GM21825 (cell line): ENCODE data around the gene ADGRG6.
"Not testable (repeated sequence)": the region's sequence is repeated elsewhere in the genome, so short reads cannot be mapped to it uniquely, and the experiment has no call there.

Source experiments
- ATAC-seq: cut with Tn5 transposase; IDR thresholded peaks from one replicate; pipeline ENCODE4 v1.9.1; 2021; ENCODE audit warnings: mild to moderate bottlenecking, moderate library complexity; ENCODE audit not compliant: unreplicated experiment

ADGRG6 gene

GRCh38 chr6:142301651-142302391, at the start of gene ADGRG6:
Gene ADGRG6 (plus strand): TSS chr6:142302007. CDS start chr6:142302330, 323 bp downstream.
- peak; percentile 83 for ATAC-seq

DNA sequence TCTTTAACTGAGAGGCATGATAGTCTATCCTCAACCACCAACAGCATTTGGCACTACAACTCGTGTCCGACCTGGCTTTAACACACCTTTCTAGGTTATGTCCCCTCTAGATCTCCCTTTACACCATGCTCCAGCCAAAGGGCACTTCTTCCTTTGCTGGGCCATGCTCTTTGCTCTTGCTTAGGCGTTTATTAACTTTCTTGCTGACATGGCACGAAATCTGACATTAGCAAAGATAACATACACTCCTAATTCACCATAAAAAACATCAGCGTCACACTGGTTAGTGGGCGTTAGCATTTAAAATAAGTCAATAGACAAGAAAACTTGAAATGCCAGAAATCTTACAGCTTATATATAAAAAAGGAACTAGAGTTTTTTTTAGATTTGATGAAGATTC, 47.3 kb upstream of the ADGRG6 start:
- no peak for ATAC-seq

GRCh38 chr6:142255785-142256184, 46.0 kb upstream of the ADGRG6 start:
- no peak for ATAC-seq

- no peak for ATAC-seq
Observed at GRCh38 chr6:142258305-142258704, 43.5 kb upstream of the ADGRG6 start.

GRCh38 chr6:142258757-142259156, 43.0 kb upstream of the ADGRG6 start:
- no peak for ATAC-seq

DNA sequence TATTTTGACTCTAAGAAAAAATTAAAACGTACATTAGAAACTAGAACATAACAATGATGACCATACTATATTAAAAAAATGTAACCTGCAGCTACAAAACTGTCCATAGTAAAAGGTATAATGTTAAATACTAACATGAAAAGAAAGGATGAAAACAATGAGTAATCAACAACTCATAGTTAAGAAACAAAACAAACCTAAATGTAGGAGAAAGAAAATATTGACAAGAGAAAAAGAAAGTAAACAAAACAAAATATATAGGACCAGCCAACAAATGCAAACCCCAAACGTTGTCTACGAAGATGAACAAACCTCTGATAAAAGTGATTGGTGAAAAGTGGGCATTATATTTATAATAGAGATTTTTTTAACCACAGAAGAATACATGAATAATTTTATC, 41.1 kb upstream of the ADGRG6 start:
- ATAC-seq, result no peak

DNA sequence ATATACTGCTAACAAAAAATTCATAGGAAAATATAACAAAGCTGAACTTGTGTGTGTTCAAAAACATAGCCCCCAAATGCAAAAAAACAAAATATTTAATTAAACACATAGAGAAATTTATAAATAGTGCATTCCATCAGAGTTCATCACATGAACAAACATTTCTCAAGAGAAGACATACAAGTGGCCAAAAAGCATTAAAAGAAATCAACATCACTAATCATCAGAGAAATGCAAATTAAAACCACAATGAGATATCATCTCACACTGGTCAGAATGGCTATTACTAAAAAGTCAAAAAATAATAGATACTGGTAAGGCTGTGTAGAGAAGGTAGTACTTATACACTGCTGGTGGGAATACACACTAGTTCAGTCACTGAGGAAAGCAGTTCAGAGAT, 39.6 kb upstream of the ADGRG6 start:
- no peak for ATAC-seq

GRCh38 chr6:142265476-142265875, 36.3 kb upstream of the ADGRG6 start:
- no peak for ATAC-seq

DNA sequence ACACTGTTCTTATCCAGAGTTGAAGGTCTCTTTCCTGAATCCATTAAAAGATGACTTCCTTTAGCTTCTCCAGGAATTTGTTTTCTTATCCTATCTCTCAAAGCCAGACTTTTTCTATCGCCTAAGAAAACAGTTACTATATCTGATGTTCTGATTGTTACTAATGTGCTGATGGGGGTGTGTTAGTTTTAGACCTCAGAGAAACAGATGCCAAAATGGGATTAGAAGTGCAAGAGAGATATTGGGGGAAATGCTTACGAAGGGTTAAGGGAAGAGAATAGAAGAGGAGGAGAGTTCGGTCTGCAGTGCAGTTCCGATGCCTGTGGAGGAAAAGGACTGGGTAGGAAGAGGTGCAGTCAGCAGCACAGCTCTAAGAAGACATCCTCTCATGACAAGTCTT, 35.7 kb upstream of the ADGRG6 start:
- no peak for ATAC-seq

DNA sequence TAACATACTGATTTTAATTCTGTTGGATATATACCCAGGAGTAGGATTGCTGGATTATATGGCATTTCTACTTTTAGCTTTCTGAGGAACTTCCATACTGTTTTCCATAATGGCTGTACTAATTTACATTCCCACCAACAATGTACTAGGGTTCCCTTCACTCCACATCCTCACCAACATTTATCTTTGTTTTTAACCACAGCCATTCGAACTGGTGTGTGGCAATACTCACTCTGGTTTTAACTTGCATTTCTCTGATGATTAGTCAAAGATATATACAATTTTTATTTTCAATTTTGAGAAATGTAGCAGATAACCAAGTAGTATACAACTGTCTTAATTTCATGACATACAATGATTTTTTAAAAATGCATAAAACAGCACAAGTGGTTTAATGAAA, 30.3 kb upstream of the ADGRG6 start:
- ATAC-seq, result no peak

- no peak for ATAC-seq
Observed at GRCh38 chr6:142274656-142275055, 27.2 kb upstream of the ADGRG6 start.

DNA sequence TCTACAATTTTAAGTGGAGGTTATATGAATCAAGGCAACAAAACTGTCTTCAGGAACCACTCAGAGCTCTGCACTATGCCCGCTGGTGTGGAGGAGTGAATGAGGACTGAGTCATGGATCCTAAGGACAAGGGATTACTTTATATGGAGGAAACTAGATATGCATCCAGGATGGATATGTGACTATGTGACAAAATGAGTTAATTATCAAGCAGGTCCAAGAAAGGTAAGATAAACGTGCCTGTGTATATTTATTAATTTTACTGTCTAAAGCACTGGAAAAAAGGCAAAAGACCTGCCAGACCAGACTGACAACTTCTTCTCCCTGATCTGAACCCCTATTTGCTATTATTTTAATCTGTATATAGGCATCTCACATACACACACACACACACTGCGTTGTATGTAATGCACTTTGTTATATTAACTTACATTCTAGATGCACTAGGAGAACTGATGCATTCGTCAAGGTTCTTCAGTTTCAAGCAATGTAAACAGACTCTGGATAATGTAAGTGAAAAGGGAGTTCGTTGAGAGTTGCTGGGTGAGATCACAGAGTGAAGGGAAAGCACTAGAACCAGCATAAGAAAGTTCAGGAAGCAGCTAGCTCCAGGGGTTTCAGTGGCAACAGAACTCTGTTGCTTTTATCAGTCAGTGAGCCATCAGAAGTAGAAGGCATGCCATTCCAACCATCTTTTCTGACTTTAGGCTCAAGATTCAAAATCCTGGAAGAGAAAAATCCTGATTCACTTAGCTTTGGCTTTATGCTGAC, 26.4 kb upstream of the ADGRG6 start:
- ATAC-seq, result no peak

GRCh38 chr6:142276256-142276655, 25.6 kb upstream of the ADGRG6 start:
- ATAC-seq, result no peak

DNA sequence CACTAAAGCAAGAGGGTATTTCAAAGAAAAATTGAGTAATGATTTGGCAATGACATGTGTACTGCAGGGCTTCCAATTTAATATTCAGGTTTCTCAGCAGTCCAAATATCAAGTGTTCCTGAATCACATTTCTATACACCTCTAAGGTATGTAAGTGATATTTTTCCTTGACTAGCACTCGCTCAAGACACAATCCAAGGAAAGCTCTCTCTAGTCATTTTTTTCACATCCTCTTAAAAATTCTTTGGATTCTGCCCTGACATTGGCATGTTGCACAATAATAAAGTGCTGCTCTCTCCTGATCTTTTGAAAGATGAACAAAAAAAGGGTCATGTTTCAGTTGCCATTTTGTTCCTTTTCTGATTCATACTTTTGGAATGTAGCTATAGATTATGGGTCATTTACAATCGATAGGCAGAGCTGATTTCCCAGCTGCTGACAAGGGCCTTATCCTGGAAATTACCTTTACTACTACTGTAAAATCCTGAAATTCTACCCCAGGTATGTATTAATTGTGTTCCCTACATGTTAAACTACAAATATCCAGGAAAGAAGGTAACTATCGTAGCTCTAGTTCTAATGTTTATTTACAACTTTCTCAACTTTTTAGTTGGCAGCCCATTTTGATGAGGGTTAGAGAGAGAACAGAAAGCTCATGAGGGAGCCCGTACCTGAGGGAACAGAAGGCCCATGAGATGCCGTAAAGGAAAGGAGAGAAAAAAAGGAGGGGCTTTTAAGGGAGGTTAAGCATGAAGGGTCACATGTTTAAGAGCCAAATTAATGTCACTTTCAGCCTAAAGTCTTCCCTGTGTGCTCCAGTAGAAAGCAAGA, 22.2 kb upstream of the ADGRG6 start:
- no peak for ATAC-seq

DNA sequence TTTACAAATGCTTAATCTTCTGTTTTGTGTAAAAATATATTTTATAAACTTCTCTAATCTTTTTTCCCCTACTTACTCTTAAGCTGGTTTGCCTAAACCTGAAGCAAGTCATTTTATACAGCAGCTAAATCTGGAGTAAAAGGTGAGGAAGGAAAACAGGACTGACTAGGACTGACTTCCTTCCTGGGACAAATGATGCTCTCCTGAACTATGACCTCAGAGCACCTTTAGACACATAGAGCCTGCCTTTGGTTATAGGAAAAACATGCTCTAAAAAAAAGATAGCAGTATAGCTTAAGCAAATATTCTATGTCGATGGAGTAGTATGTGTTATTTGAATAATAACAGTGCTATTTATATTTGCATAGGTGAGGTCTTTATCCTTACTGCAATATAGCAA, 21.5 kb upstream of the ADGRG6 start:
- ATAC-seq, result no peak

DNA sequence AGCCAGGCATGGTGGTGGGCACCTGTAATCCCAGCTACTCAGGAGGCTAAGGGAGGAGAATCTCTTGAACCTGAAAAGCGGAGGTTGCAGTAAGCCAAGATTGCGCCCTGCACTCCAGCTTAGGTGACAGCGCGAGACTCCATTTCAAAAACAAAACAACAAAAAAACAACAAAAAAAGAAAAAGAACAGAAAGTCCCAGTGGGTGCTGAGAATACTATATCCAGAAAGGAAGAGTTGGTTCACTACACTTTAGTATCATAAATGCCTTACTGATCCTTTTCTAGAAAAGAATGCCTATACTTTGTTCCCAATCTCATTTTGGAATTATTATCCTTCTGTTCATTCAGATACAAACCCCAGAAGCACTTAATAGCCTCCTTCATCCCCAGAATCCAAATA, 20.9 kb upstream of the ADGRG6 start:
- ATAC-seq, result no peak

- not testable (repeated sequence) for ATAC-seq
Observed at GRCh38 chr6:142283138-142283537, 18.7 kb upstream of the ADGRG6 start.

- ATAC-seq, result no peak
Observed at GRCh38 chr6:142284419-142284818, 17.4 kb upstream of the ADGRG6 start.

GRCh38 chr6:142285235-142286087, 16.3 kb upstream of the ADGRG6 start:
- no peak for ATAC-seq

DNA sequence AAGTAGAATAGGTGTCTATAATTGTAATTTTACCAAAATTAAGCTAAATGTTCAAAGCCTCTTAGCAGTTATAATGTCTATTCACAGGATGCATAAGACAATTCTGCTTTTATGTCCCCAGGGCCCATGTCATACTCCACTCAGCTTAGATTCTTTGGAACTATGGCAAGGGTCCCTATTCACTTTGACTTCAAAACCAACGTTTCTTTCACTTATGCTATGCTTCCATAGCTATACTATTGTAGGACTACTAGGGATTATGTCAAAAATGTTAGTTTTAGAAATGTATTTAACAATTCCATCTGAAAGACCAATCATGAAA, 15.8 kb upstream of the ADGRG6 start:
- no peak for ATAC-seq

DNA sequence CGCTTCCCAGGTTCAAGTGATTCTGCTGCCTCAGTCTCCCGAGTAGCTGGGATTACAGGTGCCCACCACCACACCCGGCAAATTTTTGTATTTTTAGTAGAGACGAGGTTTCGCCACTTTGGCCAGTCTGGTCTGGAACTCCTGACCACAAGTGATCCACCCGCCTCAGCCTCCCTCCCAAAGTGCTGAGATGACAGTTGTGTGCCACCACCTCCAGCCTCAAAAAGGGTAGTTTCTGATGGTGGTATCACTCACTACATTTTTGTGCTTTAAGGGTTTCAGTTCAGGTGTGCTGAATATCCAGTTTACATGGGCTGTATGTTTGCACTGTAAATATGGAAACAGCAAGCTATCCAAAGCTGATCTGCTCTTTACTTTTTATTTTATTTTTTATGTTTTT, 12.1 kb upstream of the ADGRG6 start:
- ATAC-seq, result no peak
